Activated CD4-positive, alpha-beta T cell treated with anti-CD3 and anti-CD28 coated beads, Interleukin-2, Interleukin-6, amounts not matched to agents 100 ng/mL and 50 ng/mL, durations not matched to agents 16 hours and 8 hours (primary cell): ENCODE measurements around the gene ACSF2.
"Not testable (repeated sequence)": the region's sequence is repeated elsewhere in the genome, so short reads cannot be mapped to it uniquely, and the experiment has no call there.

Source experiments
- DNase-seq: peaks from one replicate; pipeline ENCODE4 v3.0.0-alpha.2; 2020

The ACSF2 gene

GRCh38 chr17:50412188-50412732 is 13.8 kb upstream of the ACSF2 start:
- no peak for DNase-seq

GRCh38 chr17:50414808-50415207 is 11.2 kb upstream of the ACSF2 start:
- DNase-seq: no peak

GRCh38 chr17:50419577-50419976 is 6.4 kb upstream of the ACSF2 start:
- DNase-seq: not testable (repeated sequence)

- no peak for DNase-seq
Measured at GRCh38 chr17:50420419-50421112, 5.5 kb upstream of the ACSF2 start.

GRCh38 chr17:50421308-50422051 is 4.5 kb upstream of the ACSF2 start:
- DNase-seq: peak; percentile 24

GRCh38 chr17:50422738-50423137 is 3.3 kb upstream of the ACSF2 start:
- no peak for DNase-seq

- DNase-seq: no peak
Measured at GRCh38 chr17:50423553-50424159, 2.4 kb upstream of the ACSF2 start.

GRCh38 chr17:50424246-50424995 is 1.6 kb upstream of the ACSF2 start:
- DNase-seq: no peak

GRCh38 chr17:50424996-50425681 is 879 bp upstream of the ACSF2 start:
- no peak for DNase-seq

- DNase-seq: no peak
Measured at GRCh38 chr17:50426472-50426782, 409 bp downstream of the ACSF2 start.

GRCh38 chr17:50426814-50427787 is 1.1 kb downstream of the ACSF2 start:
- DNase-seq: peak; percentile 52

- DNase-seq: not testable (repeated sequence)
Measured at GRCh38 chr17:50428126-50428525, 2.1 kb downstream of the ACSF2 start.

GRCh38 chr17:50428831-50429424 is 2.9 kb downstream of the ACSF2 start:
- DNase-seq: no peak

- no peak for DNase-seq
Measured at GRCh38 chr17:50429793-50430192, 3.8 kb downstream of the ACSF2 start.

- no peak for DNase-seq
Measured at GRCh38 chr17:50430821-50431618, 5.0 kb downstream of the ACSF2 start.

- no peak for DNase-seq
Measured at GRCh38 chr17:50432125-50432762, 6.2 kb downstream of the ACSF2 start.

- DNase-seq: no peak
Measured at GRCh38 chr17:50437409-50437808, 11.4 kb downstream of the ACSF2 start.

- DNase-seq: no peak
Measured at GRCh38 chr17:50439008-50439407, 13.0 kb downstream of the ACSF2 start.

GRCh38 chr17:50440172-50440837 is 14.3 kb downstream of the ACSF2 start:
- DNase-seq: no peak
